ENCODE data around the gene ACSS3. TPM values are rescaled to one million over a fixed set of nuclear protein-coding genes. Genes with fewer than 3 reads are reported as not detected.
"Not testable (repeated sequence)": the region's sequence is repeated elsewhere in the genome, so short reads cannot be mapped to it uniquely, and the experiment has no call there.

The ACSS3 gene, protein sequence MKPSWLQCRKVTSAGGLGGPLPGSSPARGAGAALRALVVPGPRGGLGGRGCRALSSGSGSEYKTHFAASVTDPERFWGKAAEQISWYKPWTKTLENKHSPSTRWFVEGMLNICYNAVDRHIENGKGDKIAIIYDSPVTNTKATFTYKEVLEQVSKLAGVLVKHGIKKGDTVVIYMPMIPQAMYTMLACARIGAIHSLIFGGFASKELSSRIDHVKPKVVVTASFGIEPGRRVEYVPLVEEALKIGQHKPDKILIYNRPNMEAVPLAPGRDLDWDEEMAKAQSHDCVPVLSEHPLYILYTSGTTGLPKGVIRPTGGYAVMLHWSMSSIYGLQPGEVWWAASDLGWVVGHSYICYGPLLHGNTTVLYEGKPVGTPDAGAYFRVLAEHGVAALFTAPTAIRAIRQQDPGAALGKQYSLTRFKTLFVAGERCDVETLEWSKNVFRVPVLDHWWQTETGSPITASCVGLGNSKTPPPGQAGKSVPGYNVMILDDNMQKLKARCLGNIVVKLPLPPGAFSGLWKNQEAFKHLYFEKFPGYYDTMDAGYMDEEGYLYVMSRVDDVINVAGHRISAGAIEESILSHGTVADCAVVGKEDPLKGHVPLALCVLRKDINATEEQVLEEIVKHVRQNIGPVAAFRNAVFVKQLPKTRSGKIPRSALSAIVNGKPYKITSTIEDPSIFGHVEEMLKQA
- total RNA-seq = not detected

GRCh38 chr12:81077686-81078441 is at the start of gene ACSS3:
TSS of gene ACSS3 (plus strand) at chr12:81078079. CDS start at chr12:81078121, 42 bp downstream.
- no peak for DNase-seq (ENCODE audit: low spot score in 2 of 2)

GRCh38 chr12:81034926-81035325 is 43.0 kb upstream of the ACSS3 start:
- H3K27ac Mint-ChIP-seq = no peak overlapping the region
- H3K36me3 Mint-ChIP-seq = no peaks in the 10 kb centered on the region
- ATAC-seq = no peak
- no peak for DNase-seq (ENCODE audit: low spot score in 2 of 2)
- H3K9me3 Mint-ChIP-seq = peaks cover 0 to 3% of the 10 kb centered on the region in 2 donors

More at GRCh38 chr12:81077686-81078441, at the start of gene ACSS3:
- Mint-ChIP-seq H3K36me3 (peaks cover 0 to 10% of the 10 kb centered on the region in 2 donors), H3K27ac (no peak within 1 kb of the TSS), H3K9me3 (peaks cover 10 to 13% of the 10 kb centered on the region in 2 donors)
- no peak for ATAC-seq

DNA sequence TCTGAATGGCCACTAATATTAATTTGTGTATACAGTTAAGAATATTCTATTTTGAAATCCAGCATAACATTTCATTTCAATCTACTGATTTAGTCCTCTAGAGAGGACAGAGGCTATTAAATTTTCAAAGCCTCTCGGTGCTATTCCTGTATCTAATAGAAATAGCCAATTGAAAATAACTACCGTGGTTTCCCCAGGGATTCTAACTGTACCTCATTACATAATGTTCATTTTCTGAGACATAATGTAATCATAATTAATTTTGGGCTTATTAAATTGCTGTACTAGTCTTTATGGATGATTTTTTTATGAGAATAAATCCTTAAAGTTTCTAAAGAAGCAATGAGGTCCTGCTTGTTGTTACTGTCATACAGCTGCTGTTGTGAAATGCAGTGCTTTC is 38.6 kb upstream of the ACSS3 start:
- ATAC-seq (no peak), DNase-seq (ENCODE audit: low spot score in 2 of 2) (no peak)
- no peak overlapping the region for H3K27ac Mint-ChIP-seq
- no peaks in the 10 kb centered on the region for H3K36me3 Mint-ChIP-seq
- H3K9me3 Mint-ChIP-seq = peaks cover 0 to 7% of the 10 kb centered on the region in 2 donors

- ATAC-seq = no peak
- no peaks in the 10 kb centered on the region for H3K36me3 Mint-ChIP-seq
- no peak overlapping the region for H3K27ac Mint-ChIP-seq
- DNase-seq (ENCODE audit: low spot score in 2 of 2) = no peak
- H3K9me3 Mint-ChIP-seq = peaks cover 0 to 4% of the 10 kb centered on the region in 2 donors
Measured at GRCh38 chr12:81043979-81044740, 33.7 kb upstream of the ACSS3 start.

GRCh38 chr12:81064971-81065370 is 12.9 kb upstream of the ACSS3 start:
- Mint-ChIP-seq H3K36me3 (peaks cover 0 to 11% of the 10 kb centered on the region in 2 donors), H3K9me3 (peaks cover 27 to 34% of the 10 kb centered on the region in 2 donors)

GRCh38 chr12:81070846-81071245 is 7.0 kb upstream of the ACSS3 start:
- Mint-ChIP-seq H3K27ac (no peak overlapping the region), H3K9me3 (peaks cover 12 to 17% of the 10 kb centered on the region in 2 donors), H3K36me3 (no peaks in the 10 kb centered on the region)
- DNase-seq (ENCODE audit: low spot score in 2 of 2) (no peak), ATAC-seq (no peak)

More at GRCh38 chr12:81064971-81065370, 12.9 kb upstream of the ACSS3 start:
- H3K27ac Mint-ChIP-seq; ATAC-seq; DNase-seq (ENCODE audit: low spot score in 2 of 2): not testable (repeated sequence)

- no peak overlapping the region for H3K27ac Mint-ChIP-seq
- peaks cover 7 to 10% of the 10 kb centered on the region in 2 donors for H3K9me3 Mint-ChIP-seq
- DNase-seq (ENCODE audit: low spot score in 2 of 2) (no peak), ATAC-seq (no peak)
- H3K36me3 Mint-ChIP-seq = peaks cover 0 to 10% of the 10 kb centered on the region in 2 donors
Measured at GRCh38 chr12:81075539-81075938, 2.3 kb upstream of the ACSS3 start.

GRCh38 chr12:81077329-81077685 is 572 bp upstream of the ACSS3 start:
- peaks cover 0 to 10% of the 10 kb centered on the region in 2 donors for H3K36me3 Mint-ChIP-seq
- ATAC-seq (no peak), DNase-seq (ENCODE audit: low spot score in 2 of 2) (no peak)
- peaks cover 10 to 13% of the 10 kb centered on the region in 2 donors for H3K9me3 Mint-ChIP-seq
- no peak overlapping the region for H3K27ac Mint-ChIP-seq

- no peak for DNase-seq (ENCODE audit: low spot score in 2 of 2)
- Mint-ChIP-seq H3K36me3 (peaks cover 0 to 10% of the 10 kb centered on the region in 2 donors), H3K27ac (no peak overlapping the region), H3K9me3 (peaks cover 10 to 13% of the 10 kb centered on the region in 2 donors)
- ATAC-seq = no peak
Measured at GRCh38 chr12:81078469-81079196, 754 bp downstream of the ACSS3 start.

- ATAC-seq = no peak
- no peak overlapping the region for H3K27ac Mint-ChIP-seq
- H3K36me3 Mint-ChIP-seq = peaks cover 0 to 10% of the 10 kb centered on the region in 2 donors
- no peak for DNase-seq (ENCODE audit: low spot score in 2 of 2)
- H3K9me3 Mint-ChIP-seq = peaks cover 13 to 16% of the 10 kb centered on the region in 2 donors
Measured at GRCh38 chr12:81079280-81080076, 1.6 kb downstream of the ACSS3 start.

GRCh38 chr12:81080431-81080983 is 2.6 kb downstream of the ACSS3 start:
- H3K36me3 Mint-ChIP-seq = peaks cover 0 to 10% of the 10 kb centered on the region in 2 donors
- ATAC-seq (no peak), DNase-seq (ENCODE audit: low spot score in 2 of 2) (no peak)
- peaks cover 9 to 18% of the 10 kb centered on the region in 2 donors for H3K9me3 Mint-ChIP-seq
- H3K27ac Mint-ChIP-seq = no peak overlapping the region

DNA sequence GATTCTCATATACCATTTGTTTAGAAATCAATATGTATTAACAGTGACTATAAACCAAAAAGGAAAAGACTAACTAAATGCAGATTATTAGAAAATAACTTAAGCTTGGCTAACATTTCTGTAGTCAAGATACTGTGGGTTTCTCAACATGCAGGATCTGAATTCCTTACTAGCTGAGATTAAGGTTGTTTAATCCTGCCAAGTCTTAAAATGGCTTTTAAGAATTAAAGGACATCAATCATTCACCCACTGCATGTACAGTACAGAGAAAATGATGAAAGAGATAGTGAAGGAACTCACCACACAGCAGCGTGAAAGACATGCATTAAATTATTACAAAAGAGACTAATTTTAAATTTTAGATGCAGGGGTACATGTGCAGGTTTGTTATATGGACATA is 3.8 kb downstream of the ACSS3 start:
- Mint-ChIP-seq H3K27ac (no peak overlapping the region), H3K9me3 (peaks cover 3 to 11% of the 10 kb centered on the region in 2 donors), H3K36me3 (peaks cover 0 to 8% of the 10 kb centered on the region in 2 donors)
- no peak for DNase-seq (ENCODE audit: low spot score in 2 of 2)
- ATAC-seq = no peak

DNA sequence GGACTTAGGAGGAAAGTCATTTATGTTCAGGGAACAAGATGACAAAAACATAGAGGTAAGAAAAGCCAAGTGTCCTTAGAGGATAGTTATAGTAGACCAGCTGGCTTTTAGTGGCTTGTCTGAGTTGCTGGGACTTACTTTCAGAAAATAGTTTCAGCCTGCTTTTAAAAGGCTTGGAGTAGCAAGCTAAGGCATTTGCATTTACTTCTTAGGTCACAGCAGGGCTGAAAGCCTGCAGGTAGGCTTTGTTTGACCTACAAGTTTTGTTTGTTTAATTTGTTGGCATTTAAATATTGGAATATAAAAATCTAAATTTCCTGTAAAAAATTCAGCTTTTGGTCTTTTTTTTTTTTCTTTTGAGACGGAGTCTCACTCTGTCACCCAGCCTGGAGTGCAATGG is 5.1 kb downstream of the ACSS3 start:
- Mint-ChIP-seq H3K36me3 (no peaks in the 10 kb centered on the region), H3K9me3 (peaks cover 3 to 14% of the 10 kb centered on the region in 2 donors), H3K27ac (no peak overlapping the region)
- ATAC-seq (no peak), DNase-seq (ENCODE audit: low spot score in 2 of 2) (no peak)

GRCh38 chr12:81083906-81084513 is 6.1 kb downstream of the ACSS3 start:
- H3K36me3 Mint-ChIP-seq = no peaks in the 10 kb centered on the region
- DNase-seq (ENCODE audit: low spot score in 2 of 2) (no peak), ATAC-seq (no peak)
- H3K27ac Mint-ChIP-seq = no peak overlapping the region
- H3K9me3 Mint-ChIP-seq = peaks cover 3 to 14% of the 10 kb centered on the region in 2 donors
